ENCODE data around the gene PLCB3.

Gene PLCB3

DNA sequence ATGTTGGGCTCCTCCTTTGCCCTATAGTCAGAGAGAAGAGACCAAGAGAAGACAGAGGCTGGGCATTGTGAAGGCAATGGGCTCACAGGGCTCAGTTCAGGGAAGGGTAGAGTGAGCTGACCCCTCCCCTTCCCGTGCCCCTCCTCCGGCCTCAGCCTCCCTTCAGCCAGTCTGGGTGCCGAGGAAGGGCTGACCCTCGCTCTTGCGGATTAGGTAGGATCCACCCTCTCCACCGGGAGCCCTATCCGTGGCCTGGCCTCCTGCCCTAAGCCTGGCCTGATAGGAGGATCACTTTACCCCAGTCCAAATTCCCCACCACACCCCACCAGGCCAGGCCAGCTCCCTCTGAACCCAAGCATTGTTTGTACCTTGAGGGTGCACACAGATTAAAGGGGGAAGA lies 2.8 kb upstream of the PLCB3 start:
- DNase-seq = no peak

DNA sequence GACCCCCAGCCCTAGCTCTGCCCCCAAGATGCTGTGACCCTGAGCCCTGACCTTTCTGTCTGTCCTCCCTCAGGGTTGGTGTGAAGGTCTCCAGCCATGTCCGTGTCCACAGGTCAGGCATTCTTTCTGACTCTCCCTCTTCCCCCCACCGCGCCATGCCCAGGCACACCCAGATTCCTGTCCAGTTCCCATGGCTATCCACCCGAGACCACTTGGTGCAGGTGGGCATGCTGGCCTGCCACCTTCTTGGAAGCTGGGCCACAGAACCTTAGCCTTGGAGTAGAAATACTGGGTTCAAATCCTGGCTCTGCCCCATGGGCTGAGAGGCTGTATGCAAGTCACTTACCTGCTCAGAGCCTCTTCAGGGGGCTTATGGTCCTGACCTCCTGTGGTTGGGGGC lies 2.3 kb upstream of the PLCB3 start:
- no peak for DNase-seq

DNA sequence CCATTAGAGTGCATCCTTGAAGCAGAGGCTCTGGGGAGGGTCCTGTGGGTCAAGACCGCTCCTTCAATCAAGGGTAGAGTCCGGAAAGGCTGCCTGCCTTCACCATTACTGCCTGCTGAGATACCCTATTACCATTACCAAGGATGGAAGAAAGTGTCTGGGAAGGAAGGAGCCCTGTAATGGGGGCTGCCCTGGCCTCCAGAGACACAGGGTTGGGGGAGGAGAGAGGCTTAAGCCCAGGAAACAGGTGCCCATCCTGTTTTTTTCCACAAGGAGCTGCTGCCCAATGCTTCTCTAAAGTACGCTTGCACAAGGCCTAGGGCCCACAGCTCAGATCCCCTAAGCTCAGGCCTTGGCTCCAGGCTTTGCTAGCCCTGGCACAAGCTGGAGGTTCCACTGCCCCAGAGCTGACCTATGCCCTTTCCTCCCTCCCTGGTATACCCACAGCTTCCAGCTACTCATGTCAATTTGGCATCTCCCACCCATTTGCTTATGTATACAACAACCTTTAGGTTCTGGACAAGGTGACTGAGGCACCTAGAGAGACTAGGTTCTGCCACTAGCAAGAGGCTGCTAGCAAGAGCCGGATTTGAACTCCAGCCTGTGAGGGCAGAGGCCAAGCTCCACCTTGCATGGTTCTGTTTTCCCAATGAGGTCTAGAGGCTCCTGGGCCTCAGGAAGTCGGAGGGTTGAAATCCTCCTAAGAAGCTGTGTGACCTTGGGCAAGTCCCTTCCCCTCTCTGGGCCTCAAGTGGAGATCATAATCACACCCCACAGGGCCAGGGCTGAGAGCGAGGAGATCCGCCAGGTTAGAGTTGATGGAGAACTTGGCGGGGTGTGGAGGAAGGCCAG lies 1.5 kb upstream of the PLCB3 start:
- DNase-seq = no peak

DNA sequence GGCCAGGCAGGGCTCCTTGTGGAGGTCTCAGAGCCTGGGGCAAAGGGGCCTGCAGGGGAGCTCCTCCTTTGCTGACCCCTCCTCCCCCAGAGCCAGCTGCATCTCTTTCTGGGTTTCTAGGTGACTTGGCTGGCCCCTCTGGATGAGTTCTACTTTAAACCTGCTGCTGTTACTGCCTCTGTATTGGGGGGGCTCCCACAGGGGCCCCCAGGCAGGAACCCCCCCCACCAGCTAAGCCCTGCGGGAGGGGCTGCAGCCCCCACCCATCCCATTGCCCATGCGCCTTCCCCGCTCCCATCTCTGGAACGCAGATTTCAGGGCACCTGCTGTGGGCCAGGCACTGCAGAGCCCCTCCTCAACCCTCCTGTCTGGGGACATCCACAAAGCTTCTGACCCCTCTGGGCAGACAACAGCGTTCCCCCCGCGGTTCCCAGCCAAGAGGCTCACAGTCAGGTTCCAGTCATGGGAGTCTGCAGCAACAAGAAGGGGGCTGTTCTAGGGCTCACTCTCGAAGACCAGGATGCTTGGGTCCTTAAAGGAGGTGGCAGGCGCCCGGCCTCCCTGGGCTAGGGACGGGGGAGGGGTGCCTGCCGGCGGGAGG lies 815 bp upstream of the PLCB3 start:
- DNase-seq = no peak

DNA sequence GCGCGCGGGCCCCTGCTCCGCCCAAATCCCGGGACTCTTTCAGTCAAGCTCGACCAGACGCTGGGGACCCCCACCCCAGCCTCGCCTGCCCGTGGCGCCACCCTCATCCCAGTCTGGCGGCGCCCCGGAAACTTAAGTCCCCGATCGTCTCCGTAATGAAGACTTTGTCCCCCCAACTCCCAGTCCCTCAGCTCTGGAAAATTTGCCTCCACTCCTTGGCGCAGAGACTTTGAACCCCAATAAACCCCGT lies 348 bp downstream of the PLCB3 start:
- DNase-seq = no peak

DNA sequence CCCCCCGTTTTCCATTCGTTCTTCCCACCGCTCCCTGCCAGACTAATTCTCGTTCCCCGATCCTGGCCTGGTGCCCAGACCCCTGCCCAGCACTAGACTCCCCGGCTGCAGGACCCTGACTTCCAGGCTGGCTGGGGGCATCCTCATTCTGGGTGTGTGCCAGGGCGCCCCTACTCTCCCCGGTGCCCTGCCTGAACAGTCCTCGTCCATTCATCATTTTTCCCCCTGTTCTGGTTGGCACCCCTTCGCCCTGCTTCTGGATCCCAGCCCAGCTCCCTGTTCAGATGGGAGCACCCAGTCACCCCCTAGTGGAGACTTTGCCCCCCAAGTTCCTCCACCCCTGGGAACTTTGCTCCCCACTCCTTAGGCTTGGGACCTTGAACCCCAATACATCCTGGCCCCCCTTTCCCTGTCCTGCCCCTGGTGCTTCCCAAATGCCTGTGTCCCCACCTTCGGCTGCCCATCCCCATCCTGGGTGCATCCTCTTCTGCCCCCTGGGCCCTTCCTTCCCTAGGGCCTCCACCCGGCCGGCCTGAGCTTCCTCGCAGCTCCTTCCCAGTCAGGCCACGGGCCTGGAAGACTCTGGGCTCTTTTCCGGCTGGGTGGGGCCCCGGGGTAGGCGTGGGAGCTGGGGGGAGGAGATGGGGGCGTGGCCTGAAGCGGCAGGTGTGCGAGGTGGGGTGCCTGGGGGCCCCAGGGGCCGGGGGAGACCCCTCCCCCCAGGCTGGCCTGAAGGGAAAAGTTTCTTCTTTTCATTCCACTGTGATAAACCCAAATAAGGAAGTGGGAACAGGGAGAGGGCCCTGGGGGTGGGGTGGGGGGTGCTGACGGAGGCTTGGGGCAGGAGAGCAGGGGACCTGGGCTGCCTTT lies 908 bp downstream of the PLCB3 start:
- DNase-seq = peak in 3 of 58 donors; percentile 9 to 41 (median 21)

DNA sequence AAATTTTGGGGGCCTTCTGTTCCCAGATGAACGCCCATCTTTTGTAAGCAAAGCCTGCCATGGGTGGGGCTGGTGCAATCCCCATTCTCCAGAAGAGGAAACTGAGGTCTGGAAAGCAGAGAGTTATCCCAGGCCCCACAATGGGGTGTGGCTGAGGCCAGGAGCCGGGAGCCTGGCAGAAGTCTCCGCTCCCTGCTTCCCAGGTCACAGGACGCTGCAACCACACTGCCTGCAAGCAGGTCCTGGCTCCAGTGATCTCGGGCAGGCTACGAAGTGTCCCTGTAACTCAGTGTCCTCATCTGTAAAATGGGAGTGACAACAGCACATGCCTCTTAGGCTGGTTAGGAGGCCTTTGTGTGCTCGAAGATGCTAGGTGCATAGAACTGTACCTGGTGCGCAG lies 1.7 kb downstream of the PLCB3 start:
- DNase-seq = no peak

DNA sequence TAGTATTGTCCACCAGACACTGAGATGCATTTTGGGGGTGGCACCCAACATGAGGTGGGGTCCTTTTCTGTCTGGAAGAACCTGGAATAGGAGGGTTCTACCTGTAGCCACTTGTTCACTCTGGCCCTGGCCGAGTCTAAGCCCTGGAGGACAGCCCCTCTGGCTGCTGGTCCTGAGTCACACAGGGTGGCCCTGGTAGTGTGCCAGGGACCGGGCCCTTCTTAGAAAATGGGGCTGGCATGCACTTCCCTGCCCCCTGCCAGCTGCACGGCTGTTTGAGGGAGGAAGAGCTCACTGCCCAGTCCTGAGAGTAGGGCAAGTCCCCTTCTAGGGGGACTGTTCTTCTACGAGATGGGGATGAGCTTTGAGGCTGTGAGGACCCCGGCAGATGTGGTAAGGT lies 2.2 kb downstream of the PLCB3 start:
- peak in 41 of 58 donors; percentile 17 to 82 (median 44) for DNase-seq

DNA sequence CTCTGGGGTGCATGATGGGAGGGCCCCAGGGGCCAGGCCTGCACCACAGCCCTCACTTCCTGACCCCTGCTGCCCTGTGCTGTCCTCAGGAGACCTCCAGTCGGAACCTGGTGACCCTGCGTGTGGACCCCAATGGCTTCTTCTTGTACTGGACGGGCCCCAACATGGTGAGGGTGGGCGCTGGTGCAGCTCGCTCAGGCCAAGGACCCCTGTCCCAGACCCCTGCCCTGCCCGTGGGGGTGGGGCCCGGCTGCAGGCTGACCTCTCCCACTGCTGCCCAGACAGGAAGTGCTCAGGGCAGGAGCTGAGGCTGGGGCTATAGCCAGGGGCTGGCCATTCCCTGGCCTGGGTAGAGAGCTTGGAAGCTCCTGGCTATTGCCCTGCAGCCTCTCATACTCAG lies 3.0 kb downstream of the PLCB3 start:
- DNase-seq = no peak

DNA sequence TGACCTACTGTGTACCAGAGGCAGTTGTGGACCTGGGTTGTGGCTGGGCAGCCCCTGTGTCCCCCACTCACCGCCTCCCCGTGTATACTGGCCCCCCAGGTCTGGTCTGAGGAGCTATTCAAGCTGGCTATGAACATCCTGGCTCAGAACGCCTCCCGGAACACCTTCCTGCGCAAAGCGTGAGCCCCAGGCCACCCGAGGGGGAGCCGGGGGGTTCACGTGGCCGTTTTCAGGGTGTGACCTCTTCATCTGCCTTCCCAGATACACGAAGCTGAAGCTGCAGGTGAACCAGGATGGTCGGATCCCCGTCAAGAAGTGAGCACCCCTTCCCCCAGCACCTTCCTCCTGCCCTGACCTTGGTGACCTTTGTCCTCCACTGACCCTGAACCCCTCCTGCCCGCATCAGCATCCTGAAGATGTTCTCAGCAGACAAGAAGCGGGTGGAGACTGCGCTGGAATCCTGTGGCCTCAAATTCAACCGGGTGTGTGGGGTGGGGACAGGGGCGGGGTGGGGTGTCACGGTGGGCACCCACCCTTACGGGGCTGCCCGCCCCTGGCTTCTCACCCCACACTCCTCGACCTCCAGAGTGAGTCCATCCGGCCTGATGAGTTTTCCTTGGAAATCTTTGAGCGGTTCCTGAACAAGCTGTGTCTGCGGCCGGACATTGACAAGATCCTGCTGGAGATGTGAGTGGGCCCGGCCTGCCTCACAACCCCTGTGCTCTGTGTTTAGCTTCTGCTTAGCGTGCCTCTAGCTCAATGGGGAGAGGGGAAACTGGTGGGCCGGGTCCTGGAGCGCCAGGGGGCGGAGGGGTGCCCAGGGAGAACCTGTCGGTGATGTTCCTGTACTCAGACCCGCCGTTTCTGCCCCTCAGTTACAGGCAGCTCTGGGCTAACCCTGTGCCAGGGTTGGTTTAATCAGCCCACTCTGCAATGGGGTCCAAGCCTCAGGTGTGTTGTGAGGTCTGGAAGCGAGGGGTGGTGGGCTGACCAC lies 4.1 kb downstream of the PLCB3 start:
- no peak for DNase-seq

DNA sequence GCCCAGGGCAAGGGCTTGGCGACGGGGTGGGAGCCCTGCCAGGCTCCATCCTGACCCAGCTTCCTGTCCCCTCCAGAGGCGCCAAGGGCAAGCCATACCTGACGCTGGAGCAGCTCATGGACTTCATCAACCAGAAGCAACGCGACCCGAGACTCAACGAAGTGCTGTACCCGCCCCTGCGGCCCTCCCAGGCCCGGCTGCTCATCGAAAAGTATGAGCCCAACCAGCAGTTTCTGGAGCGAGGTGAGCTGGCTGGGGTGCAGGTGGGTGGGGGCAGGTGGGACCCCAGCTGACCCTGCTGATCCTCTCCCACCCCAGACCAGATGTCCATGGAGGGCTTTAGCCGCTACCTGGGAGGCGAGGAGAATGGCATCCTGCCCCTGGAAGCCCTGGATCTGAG lies 5.0 kb downstream of the PLCB3 start:
- no peak for DNase-seq

DNA sequence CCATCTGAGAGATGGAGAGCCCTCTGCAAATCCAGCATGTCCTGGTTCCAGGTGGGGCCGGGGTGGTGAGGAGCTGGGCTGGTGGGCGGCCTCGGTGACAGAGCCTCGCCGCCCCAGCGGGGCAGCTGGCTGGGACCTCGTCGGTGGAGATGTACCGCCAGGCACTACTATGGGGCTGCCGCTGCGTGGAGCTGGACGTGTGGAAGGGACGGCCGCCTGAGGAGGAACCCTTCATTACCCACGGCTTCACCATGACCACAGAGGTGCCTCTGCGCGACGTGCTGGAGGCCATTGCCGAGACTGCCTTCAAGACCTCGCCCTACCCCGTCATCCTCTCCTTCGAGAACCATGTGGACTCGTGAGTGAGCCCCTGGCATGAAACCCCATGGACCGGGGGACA lies 7.0 kb downstream of the PLCB3 start:
- DNase-seq = no peak

DNA sequence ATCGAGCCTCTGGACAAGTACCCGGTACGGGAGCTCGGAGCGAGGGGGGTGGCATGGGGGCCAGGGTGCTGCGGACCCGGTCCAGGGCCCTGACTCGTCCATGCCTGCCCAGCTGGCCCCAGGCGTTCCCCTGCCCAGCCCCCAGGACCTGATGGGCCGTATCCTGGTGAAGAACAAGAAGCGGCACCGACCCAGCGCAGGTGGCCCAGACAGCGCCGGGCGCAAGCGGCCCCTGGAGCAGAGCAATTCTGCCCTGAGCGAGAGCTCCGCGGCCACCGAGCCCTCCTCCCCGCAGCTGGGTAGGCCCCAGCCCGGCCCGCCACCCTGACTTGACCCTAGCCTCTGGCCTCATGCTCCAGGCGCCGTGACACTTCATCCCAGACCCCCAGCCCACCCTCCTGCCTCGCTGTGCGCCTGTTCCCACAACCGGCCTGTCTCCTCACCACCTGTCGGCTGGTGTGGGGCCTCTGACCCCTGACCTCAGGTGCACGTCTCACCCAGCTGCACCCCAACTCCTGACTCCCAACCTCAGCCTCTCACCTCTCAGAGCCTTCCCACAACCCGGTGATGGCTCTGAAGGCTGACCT lies 7.7 kb downstream of the PLCB3 start:
- DNase-seq = no peak

DNA sequence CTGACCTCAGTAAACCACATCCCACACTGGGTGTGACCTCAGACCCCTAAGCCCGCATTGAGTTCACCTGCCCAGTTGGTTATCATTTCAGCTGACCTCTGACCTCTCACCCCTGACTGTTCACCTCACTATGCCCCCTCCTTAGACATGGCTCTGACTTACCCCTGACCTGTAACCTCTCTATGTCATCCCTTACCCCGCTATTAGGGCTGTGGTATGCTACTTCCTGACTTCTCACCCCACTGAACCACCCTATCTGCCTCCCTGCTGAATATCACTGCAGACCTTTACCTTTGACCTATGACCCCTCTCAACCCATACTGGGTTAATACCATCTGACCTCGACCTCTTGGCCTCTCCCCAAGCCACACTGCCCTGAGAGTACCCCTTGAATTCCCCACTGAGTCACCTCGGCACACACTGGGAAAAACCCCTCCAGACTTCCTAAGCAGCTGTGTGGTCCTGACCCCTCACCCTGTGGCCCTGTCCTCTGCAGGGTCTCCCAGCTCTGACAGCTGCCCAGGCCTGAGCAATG lies 8.3 kb downstream of the PLCB3 start:
- no peak for DNase-seq

DNA sequence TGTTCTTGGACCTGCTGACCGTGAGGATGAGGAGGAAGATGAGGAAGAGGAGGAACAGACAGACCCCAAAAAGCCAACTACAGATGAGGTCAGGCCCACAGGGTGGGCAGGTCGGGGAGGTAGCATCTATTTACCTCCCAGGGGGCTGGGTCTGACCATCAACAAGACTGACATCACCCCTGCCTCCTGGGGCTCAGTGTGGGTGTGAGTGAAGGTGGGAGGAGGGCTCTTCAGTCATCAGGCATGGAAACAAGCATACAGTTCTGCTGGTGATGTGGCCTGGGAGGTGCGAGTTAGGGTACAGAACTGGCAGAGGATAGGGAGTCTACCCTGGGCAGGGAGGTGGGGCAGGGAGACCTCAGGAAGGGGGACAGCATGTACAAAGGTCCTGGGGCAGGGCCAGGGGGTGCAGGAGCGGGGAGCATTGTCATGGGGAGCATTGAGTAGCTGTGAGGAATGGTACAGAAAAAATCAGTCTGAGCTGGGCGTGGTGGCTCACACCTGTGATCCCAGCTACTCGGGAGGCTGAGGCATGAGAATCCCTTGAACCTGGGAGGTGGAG lies 8.9 kb downstream of the PLCB3 start:
- DNase-seq = no peak

DNA sequence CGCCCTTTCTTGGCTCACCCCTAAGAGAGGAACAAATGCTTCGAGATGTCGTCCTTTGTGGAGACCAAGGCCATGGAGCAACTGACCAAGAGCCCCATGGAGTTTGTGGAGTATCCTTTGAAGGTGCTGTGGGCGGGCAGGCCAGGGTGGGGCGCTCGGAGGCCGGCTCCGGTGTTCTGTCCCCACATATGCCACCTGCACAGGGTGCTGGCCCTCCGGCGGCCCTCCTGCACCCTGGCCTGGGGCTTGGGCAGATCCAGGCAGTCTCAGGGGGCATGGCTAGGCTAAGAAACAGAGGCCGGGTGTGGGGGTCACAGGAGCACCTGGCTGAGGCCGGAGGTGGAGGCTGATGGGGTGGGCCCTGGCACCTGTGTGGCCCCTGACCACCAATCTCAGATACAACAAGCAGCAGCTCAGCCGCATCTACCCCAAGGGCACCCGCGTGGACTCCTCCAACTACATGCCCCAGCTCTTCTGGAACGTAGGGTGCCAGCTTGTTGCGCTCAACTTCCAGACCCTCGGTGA lies 10.3 kb downstream of the PLCB3 start:
- no peak for DNase-seq

DNA sequence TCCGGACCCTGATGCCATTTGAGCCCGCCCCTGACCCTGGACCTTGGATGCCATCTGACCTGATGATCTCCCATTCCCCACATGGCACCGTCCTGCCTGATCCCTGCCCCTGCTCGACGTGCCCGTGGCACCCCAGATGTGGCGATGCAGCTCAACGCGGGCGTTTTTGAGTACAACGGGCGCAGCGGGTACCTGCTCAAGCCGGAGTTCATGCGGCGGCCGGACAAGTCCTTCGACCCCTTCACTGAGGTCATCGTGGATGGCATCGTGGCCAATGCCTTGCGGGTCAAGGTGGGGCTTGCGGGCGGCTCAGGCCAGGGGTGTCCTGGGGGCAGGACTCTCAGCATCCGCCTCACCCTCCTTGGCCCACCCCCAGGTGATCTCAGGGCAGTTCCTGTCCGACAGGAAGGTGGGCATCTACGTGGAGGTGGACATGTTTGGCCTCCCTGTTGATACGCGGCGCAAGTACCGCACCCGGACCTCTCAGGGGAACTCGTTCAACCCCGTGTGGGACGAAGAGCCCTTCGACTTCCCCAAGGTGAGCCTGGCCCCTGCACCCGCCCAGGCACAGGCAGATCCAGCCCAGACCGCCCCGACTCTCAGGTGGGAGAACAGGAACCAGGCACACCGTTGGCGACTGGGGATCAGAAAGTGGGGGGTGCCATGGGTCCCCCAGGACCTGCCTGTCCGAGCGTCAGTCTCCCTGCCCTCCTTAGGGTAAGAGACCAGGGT lies 11.1 kb downstream of the PLCB3 start:
- DNase-seq = no peak

DNA sequence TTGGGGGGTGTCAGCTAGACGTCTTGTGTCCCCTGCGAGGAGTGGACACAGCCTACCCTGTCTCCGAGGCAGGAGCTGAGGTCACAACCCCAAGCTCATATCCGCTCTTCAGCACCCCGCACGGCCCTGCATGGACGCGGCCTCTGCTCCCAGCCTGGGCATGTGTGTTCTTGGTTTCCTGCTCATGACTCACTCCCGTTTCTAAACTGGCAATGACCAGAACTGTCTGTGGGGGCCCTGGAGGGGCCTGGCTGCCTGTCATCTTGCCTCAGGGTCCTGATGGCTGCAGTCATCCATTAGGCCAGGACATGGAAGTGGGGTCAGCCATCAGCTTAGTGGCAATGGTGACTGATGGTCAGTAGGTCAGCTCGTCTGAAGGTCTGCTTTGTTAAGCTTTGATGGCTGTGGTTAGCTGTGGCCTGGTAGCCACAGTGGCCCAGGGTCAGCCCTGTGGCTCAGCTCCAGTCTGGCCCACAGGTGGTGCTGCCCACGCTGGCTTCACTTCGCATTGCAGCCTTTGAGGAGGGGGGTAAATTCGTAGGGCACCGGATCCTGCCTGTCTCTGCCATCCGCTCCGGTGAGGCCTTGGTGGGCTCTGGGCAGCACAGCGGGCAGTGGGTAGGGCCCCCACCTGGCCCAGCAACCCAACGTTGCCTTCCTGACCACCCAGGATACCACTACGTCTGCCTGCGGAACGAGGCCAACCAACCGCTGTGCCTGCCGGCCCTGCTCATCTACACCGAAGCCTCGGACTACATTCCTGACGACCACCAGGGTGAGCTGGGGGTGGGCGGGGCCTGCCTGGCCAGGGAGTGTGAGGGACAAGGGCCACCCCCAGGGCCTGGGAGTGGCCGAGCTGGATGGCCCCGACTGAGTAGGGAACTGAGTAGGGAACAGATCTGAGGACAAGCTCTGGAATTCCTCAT lies 12.0 kb downstream of the PLCB3 start:
- no peak for DNase-seq
